Neural progenitor cell (in vitro differentiated cells): ENCODE measurements around the gene NPHP1. TPM values are rescaled to one million over a fixed set of nuclear protein-coding genes. Genes with fewer than 3 reads are reported as not detected.
A peak's percentile ranks its signal among the peaks of the same experiment; 100 is the strongest.
"Not testable (repeated sequence)": the region's sequence is repeated elsewhere in the genome, so short reads cannot be mapped to it uniquely, and the experiment has no call there.

Experiments
- DNase-seq: peaks from one replicate; pipeline ENCODE4 v3.0.0-alpha.2; 2016; ENCODE audit warnings: low spot score
- H2AFZ ChIP-seq: fragments of 200-600 bp; sonication (generic); replicated peaks from 2 replicates; pipeline ENCODE4 v1.6.1; 2016; ENCODE audit warnings: antibody characterized with exemption
- H3F3A ChIP-seq: fragments of 200-600 bp; sonication (generic); 2 replicates; pipeline ENCODE4 v1.6.1; 2016; ENCODE audit warnings: antibody characterized with exemption, low read depth
- H3K27ac ChIP-seq: fragments of 200-600 bp; sonication (generic); 2 replicates; pipeline ENCODE4 v1.5.1; 2016; ENCODE audit warnings: mild to moderate bottlenecking
- H3K27me3 ChIP-seq: fragments of 200-600 bp; sonication (generic); 2 replicates; pipeline ENCODE4 v1.6.1; 2016; ENCODE audit warnings: mild to moderate bottlenecking, moderate library complexity
- H3K36me3 ChIP-seq: fragments of 200-600 bp; sonication (generic); 2 replicates; pipeline ENCODE4 v1.5.1; 2016
- H3K4me1 ChIP-seq: fragments of 200-600 bp; sonication (generic); 2 replicates; pipeline ENCODE4 v1.6.1; 2016; ENCODE audit warnings: mixed run types
- H3K4me2 ChIP-seq: fragments of 200-600 bp; sonication (generic); 2 replicates; pipeline ENCODE4 v1.6.1; 2016
- H3K4me3 ChIP-seq: fragments of 200-600 bp; sonication (generic); 2 replicates; pipeline ENCODE4 v1.5.1; 2016
- H3K79me2 ChIP-seq: fragments of 200-600 bp; sonication (generic); 2 replicates; pipeline ENCODE4 v1.6.1; 2016; ENCODE audit warnings: low read depth
- H3K9ac ChIP-seq: fragments of 200-600 bp; sonication (generic); 2 replicates; pipeline ENCODE4 v1.6.1; 2016
- H3K9me3 ChIP-seq: fragments of 200-600 bp; sonication (generic); 2 replicates; pipeline ENCODE4 v1.5.1; 2016; ENCODE audit warnings: low read depth
- H4K20me1 ChIP-seq: fragments of 200-600 bp; sonication (generic); 2 replicates; pipeline ENCODE4 v1.6.1; 2016; ENCODE audit warnings: low read depth
- H3K27ac Mint-ChIP-seq: 3 replicates; pipeline ENCODE4 v1.8.0; 2021; ENCODE audit warnings: mixed read lengths
- H3K27me3 Mint-ChIP-seq: 2 replicates; pipeline ENCODE4 v1.8.0; 2022; ENCODE audit warnings: low read depth, mild to moderate bottlenecking, inconsistent platforms, moderate library complexity, mixed read lengths; ENCODE audit not compliant: insufficient read depth
- H3K36me3 Mint-ChIP-seq: 3 replicates; pipeline ENCODE4 v1.8.0; 2021; ENCODE audit warnings: mixed read lengths
- H3K4me1 Mint-ChIP-seq: 3 replicates; pipeline ENCODE4 v1.8.0; 2021; ENCODE audit warnings: mixed read lengths
- H3K4me3 Mint-ChIP-seq: 3 replicates; pipeline ENCODE4 v1.8.0; 2021; ENCODE audit warnings: mild to moderate bottlenecking, moderate library complexity, mixed read lengths
- H3K9me3 Mint-ChIP-seq: 3 replicates; pipeline ENCODE4 v1.8.0; 2020; ENCODE audit warnings: mixed read lengths
- EZH2 ChIP-seq: fragments of 200-600 bp; sonication (generic); IDR thresholded peaks from 2 replicates; pipeline ENCODE4 v1.6.1; 2017; ENCODE audit warnings: antibody characterized with exemption, mild to moderate bottlenecking, moderate library complexity
- EZH2phosphoT487 ChIP-seq: fragments of 200-600 bp; sonication (generic); IDR thresholded peaks from 2 replicates; pipeline ENCODE4 v1.6.1; 2017; ENCODE audit warnings: antibody characterized with exemption
- total RNA-seq: library from RNA; depleted of rRNA; stranded (reverse); fragments of >200 nt; gene quantifications from 2 replicates; pipeline ENCODE4 v1.2.3, GENCODE V29; 2015; ENCODE audit warnings: low replicate concordance
- TF ChIP-seq, protein P1 (sequence below): fragments of 200-600 bp; sonication (generic); IDR thresholded peaks from 2 replicates; pipeline ENCODE4 v1.5.1; 2017; ENCODE audit warnings: antibody characterized with exemption, mild to moderate bottlenecking

NPHP1 gene
- total RNA-seq, 1 donor from 2014 or later, result 8.1 TPM

DNA sequence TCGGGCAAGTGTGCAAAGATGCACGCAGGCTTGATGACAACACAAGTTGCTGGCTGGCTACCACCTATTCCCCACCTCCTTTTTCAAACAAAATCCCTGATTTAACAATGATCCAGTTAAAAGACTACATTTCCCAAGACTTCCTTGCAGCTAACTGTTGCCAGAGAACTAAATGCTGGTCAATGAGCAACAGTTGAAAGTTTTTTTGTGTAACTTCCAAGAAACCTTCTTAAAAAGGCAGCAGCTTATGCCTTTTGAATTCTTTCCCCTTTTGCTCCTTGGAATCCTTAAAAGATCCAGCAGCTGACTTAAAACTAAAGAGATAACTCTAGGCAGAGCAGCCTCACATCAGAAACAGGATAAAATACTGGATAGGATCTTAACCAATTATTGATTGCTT, 38.5 kb downstream of the NPHP1 start:
- H3K27me3 ChIP-seq, result no peaks in the 10 kb centered on the region
- no peak overlapping the region for H3K4me3 ChIP-seq
- no peaks in the 10 kb centered on the region for H4K20me1 ChIP-seq
- H3K9ac ChIP-seq, result no peak overlapping the region
- Mint-ChIP-seq H3K4me1 (no peaks in the 10 kb centered on the region), H3K27me3 (no peaks in the 10 kb centered on the region), H3K9me3 (no peaks in the 10 kb centered on the region), H3K4me3 (no peak overlapping the region), H3K27ac (no peak overlapping the region), H3K36me3 (no peaks in the 10 kb centered on the region)
- H3K27ac ChIP-seq, result no peak overlapping the region
- TF ChIP-seq, protein P1, sequence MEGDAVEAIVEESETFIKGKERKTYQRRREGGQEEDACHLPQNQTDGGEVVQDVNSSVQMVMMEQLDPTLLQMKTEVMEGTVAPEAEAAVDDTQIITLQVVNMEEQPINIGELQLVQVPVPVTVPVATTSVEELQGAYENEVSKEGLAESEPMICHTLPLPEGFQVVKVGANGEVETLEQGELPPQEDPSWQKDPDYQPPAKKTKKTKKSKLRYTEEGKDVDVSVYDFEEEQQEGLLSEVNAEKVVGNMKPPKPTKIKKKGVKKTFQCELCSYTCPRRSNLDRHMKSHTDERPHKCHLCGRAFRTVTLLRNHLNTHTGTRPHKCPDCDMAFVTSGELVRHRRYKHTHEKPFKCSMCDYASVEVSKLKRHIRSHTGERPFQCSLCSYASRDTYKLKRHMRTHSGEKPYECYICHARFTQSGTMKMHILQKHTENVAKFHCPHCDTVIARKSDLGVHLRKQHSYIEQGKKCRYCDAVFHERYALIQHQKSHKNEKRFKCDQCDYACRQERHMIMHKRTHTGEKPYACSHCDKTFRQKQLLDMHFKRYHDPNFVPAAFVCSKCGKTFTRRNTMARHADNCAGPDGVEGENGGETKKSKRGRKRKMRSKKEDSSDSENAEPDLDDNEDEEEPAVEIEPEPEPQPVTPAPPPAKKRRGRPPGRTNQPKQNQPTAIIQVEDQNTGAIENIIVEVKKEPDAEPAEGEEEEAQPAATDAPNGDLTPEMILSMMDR, result no peak
- TF ChIP-seq EZH2 (no peak), EZH2phosphoT487 (no peak)
- H3K4me2 ChIP-seq, result no peak overlapping the region
- H3K36me3 ChIP-seq, result no peaks in the 10 kb centered on the region
- no peaks in the 10 kb centered on the region for H3K4me1 ChIP-seq
- no peaks in the 10 kb centered on the region for H3F3A ChIP-seq
- DNase-seq, result no peak
- peak overlapping the region; percentile 76 for H2AFZ ChIP-seq
- no peaks in the 10 kb centered on the region for H3K9me3 ChIP-seq
- no peaks in the 10 kb centered on the region for H3K79me2 ChIP-seq

DNA sequence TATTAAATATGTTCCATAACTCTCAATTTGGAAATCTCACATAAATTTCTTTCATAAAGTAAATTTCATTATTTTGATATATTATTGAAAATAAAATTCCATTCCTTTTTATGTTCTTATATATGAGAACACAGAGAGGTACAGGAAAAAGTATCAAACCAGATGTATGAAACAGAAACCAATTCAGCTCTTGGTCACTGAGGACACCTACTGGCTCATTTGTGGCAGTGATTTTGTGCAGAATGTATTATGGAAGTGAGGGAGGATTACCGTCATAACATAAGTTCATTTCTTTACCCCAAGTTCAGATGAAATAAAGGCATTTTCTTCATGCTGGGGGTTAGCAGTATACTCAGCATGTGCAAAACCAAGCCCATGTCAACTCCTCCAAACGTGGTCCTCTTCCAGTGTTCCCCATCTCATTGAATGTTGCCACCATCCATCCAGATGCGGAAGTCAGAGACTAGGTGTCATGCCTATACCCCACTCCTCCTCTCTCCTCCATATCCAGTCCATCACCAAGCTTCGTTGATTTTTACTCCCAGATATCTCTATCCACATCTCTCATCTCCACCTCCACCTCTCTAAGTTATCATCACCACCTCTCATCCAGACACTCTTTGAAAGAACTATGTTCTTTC, 47.5 kb downstream of the NPHP1 start:
- no peak overlapping the region for H3K9ac ChIP-seq
- no peaks in the 10 kb centered on the region for H3K27me3 Mint-ChIP-seq
- no peaks in the 10 kb centered on the region for H3K4me1 ChIP-seq
- no peak overlapping the region for H3K4me3 Mint-ChIP-seq
- H3K9me3 ChIP-seq, result peaks cover 5% of the 10 kb centered on the region
- no peaks in the 10 kb centered on the region for H3F3A ChIP-seq
- H3K27ac Mint-ChIP-seq, result no peak overlapping the region
- H3K27ac ChIP-seq, result no peak overlapping the region
- TF ChIP-seq EZH2phosphoT487, result no peak
- TF ChIP-seq, protein P1, result peak; percentile 76
- H3K36me3 ChIP-seq, result no peaks in the 10 kb centered on the region
- no peaks in the 10 kb centered on the region for H3K79me2 ChIP-seq
- H3K9me3 Mint-ChIP-seq, result peaks cover 15% of the 10 kb centered on the region
- H3K4me3 ChIP-seq, result no peak overlapping the region
- DNase-seq, result peak; percentile 32
- H3K4me1 Mint-ChIP-seq, result no peaks in the 10 kb centered on the region
- H3K4me2 ChIP-seq, result no peak overlapping the region
- no peaks in the 10 kb centered on the region for H3K27me3 ChIP-seq
- no peaks in the 10 kb centered on the region for H4K20me1 ChIP-seq
- peaks cover 13% of the 10 kb centered on the region for H3K36me3 Mint-ChIP-seq
- H2AFZ ChIP-seq, result no peak overlapping the region

DNA sequence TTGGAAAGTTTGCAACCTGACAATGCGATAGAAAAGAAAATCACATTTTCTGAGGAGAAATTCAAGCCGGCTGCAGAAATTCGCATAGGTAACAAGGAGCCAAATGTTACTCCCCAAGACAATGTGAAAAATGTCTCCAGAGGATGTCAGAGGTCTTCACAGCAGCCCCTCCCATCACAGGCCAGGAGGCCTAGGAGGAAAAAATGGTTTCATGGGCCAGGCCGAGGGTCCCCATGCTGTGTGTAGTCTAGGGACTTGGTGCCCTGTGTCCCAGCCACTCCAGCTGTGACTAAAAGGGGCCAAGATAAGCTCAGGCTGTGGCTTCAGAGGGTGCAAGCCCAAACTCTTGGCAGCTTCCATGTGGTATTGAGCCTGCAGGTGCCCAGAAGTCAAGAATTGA, 50.0 kb downstream of the NPHP1 start:
- peaks cover 15% of the 10 kb centered on the region for H3K9me3 Mint-ChIP-seq

DNA sequence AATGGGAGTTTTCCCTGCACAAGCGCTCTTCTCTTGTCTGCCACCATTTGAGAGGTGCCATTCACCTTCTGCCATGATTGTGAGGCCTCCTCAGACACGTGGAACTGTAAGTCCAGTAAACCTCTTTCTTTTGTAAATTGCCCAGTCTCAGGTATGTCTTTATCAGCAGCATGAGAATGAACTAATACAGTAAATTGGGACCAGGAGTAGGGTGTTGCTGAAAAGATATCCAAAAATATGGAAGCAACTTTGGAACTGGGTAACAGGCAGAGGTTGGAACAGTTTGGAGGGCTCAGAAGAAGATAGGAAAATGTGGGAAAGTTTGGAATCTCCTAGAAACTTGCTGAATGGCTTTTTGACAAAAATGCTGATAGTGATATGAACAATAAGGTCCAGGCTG, 50.6 kb downstream of the NPHP1 start:
- DNase-seq, H3K36me3 ChIP-seq, H3K4me3 ChIP-seq, H3K4me1 ChIP-seq, H3K27ac ChIP-seq, H3K9ac ChIP-seq, H3K4me2 ChIP-seq, H3K4me3 Mint-ChIP-seq, H3F3A ChIP-seq, H3K27ac Mint-ChIP-seq, H4K20me1 ChIP-seq, H2AFZ ChIP-seq, H3K4me1 Mint-ChIP-seq, H3K79me2 ChIP-seq, H3K27me3 Mint-ChIP-seq, H3K27me3 ChIP-seq, H3K9me3 ChIP-seq: not testable (repeated sequence)
- peaks cover 15% of the 10 kb centered on the region for H3K9me3 Mint-ChIP-seq
- peaks cover 13% of the 10 kb centered on the region for H3K36me3 Mint-ChIP-seq

More for the DNA sequence above, 50.0 kb downstream of the NPHP1 start:
- H3K36me3 Mint-ChIP-seq, result peaks cover 13% of the 10 kb centered on the region
- H3K27ac ChIP-seq, H3K27me3 ChIP-seq, H2AFZ ChIP-seq, H3K9ac ChIP-seq, H3K27me3 Mint-ChIP-seq, H3F3A ChIP-seq, H3K79me2 ChIP-seq, H3K4me2 ChIP-seq, H3K36me3 ChIP-seq, H3K4me3 Mint-ChIP-seq, DNase-seq, H3K4me1 ChIP-seq, H3K4me3 ChIP-seq, H3K4me1 Mint-ChIP-seq, H3K27ac Mint-ChIP-seq, H4K20me1 ChIP-seq, H3K9me3 ChIP-seq: not testable (repeated sequence)
